Liver (tissue), 3 donors: ENCODE results near the gene SLC39A12.

Experiments
- GABPA ChIP-seq, 2 donors: IDR thresholded peaks in 1 of 2; conservative IDR thresholded peaks in 1 of 2; 2 replicates each; pipeline ENCODE4 v1.6.1; 2016; ENCODE audit warnings: antibody characterized with exemption in 2 of 2, mild to moderate bottlenecking in 1 of 2, moderate library complexity in 1 of 2
- SP1 ChIP-seq: IDR thresholded peaks from 2 replicates; pipeline ENCODE4 v1.6.1; 2018; ENCODE audit warnings: antibody characterized with exemption, mild to moderate bottlenecking
- TF ChIP-seq, protein P1 (sequence below): IDR thresholded peaks from 2 replicates; pipeline ENCODE4 v1.6.1; 2016; ENCODE audit warnings: antibody characterized with exemption, mild to moderate bottlenecking
- TF ChIP-seq, protein P2 (sequence below): fragments of 150-350 bp; IDR thresholded peaks from 2 replicates; pipeline ENCODE4 v1.5.1; 2017; ENCODE audit warnings: improper control_type of control experiment, low read depth, low read length; ENCODE audit not compliant: missing input control
- TF ChIP-seq, protein P3 (sequence below): IDR thresholded peaks from 2 replicates; pipeline ENCODE4 v1.6.1; 2016; ENCODE audit warnings: antibody characterized with exemption
- donor health status: healthy.
- donor health status: healthy.

DNA sequence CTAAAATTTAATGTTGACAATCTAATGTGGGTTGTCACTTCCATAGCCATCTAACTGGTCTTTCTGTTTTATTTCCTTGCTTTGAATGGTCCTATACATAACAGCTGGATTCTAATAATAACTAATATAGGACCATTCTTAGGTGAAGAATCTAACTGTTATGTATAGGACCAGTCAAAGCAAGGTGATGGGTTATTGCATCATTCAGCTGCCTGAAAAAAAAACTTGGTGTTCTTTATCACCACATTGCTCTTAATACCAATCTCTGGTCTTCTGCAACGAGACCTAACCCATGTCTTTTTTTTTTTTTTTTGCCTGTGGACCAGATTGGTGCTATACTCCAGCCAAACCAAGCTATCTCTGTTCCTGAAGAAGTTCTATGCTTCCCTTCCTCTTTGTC lies 45.7 kb upstream of the SLC39A12 start:
- TF ChIP-seq, protein P1, sequence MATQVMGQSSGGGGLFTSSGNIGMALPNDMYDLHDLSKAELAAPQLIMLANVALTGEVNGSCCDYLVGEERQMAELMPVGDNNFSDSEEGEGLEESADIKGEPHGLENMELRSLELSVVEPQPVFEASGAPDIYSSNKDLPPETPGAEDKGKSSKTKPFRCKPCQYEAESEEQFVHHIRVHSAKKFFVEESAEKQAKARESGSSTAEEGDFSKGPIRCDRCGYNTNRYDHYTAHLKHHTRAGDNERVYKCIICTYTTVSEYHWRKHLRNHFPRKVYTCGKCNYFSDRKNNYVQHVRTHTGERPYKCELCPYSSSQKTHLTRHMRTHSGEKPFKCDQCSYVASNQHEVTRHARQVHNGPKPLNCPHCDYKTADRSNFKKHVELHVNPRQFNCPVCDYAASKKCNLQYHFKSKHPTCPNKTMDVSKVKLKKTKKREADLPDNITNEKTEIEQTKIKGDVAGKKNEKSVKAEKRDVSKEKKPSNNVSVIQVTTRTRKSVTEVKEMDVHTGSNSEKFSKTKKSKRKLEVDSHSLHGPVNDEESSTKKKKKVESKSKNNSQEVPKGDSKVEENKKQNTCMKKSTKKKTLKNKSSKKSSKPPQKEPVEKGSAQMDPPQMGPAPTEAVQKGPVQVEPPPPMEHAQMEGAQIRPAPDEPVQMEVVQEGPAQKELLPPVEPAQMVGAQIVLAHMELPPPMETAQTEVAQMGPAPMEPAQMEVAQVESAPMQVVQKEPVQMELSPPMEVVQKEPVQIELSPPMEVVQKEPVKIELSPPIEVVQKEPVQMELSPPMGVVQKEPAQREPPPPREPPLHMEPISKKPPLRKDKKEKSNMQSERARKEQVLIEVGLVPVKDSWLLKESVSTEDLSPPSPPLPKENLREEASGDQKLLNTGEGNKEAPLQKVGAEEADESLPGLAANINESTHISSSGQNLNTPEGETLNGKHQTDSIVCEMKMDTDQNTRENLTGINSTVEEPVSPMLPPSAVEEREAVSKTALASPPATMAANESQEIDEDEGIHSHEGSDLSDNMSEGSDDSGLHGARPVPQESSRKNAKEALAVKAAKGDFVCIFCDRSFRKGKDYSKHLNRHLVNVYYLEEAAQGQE, result no peak
- TF ChIP-seq, protein P2, sequence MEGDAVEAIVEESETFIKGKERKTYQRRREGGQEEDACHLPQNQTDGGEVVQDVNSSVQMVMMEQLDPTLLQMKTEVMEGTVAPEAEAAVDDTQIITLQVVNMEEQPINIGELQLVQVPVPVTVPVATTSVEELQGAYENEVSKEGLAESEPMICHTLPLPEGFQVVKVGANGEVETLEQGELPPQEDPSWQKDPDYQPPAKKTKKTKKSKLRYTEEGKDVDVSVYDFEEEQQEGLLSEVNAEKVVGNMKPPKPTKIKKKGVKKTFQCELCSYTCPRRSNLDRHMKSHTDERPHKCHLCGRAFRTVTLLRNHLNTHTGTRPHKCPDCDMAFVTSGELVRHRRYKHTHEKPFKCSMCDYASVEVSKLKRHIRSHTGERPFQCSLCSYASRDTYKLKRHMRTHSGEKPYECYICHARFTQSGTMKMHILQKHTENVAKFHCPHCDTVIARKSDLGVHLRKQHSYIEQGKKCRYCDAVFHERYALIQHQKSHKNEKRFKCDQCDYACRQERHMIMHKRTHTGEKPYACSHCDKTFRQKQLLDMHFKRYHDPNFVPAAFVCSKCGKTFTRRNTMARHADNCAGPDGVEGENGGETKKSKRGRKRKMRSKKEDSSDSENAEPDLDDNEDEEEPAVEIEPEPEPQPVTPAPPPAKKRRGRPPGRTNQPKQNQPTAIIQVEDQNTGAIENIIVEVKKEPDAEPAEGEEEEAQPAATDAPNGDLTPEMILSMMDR, result no peak
- TF ChIP-seq, protein P3, sequence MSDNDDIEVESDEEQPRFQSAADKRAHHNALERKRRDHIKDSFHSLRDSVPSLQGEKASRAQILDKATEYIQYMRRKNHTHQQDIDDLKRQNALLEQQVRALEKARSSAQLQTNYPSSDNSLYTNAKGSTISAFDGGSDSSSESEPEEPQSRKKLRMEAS, result no peak
- no peak for TF ChIP-seq SP1
- TF ChIP-seq GABPA (IDR thresholded peaks at IDR 0.05 in 1 of 2, conservative IDR thresholded peaks at IDR 0.05 in 1 of 2), result no peak
